ENCODE measurements around the gene ARFGAP2. TPM values are rescaled to one million over a fixed set of nuclear protein-coding genes. Genes with fewer than 3 reads are reported as not detected.
A peak's percentile ranks its signal among the peaks of the same experiment; 100 is the strongest.

ARFGAP2 gene
- total RNA-seq, 1 experiment from 2014 or later, result 78.0 TPM

GRCh38 chr11:47165253-47165840, 11.3 kb downstream of the ARFGAP2 start:
- Mint-ChIP-seq H3K27me3 (ENCODE audit: insufficient read depth, unreplicated experiment) (no peaks in the 10 kb centered on the region), H3K9me3 (ENCODE audit: unreplicated experiment) (no peaks in the 10 kb centered on the region), H3K36me3 (ENCODE audit: insufficient read depth, unreplicated experiment) (peaks cover 61% of the 10 kb centered on the region), H3K27ac (ENCODE audit: low read depth, unreplicated experiment) (no peak overlapping the region), H3K4me1 (ENCODE audit: insufficient read depth, unreplicated experiment) (no peaks in the 10 kb centered on the region), H3K4me3 (ENCODE audit: unreplicated experiment) (no peak overlapping the region)
- no peak for DNase-seq (ENCODE audit: unreplicated experiment)
- intact Hi-C loops (cut with micrococcal nuclease), result no loop called here
- BruUV-seq (replicated peaks), result no TSS peak
- ChIA-PET CTCF (interaction anchor here (0.5 to 5.0 kb wide), 3 partner anchors 12 to 286 kb away, joined by 3 to 38 read pairs (median 3); no protein-coding TSS in a partner anchor), POLR2A (no interaction called here)
- TF ChIP-seq CTCF (IDR thresholded peaks at IDR 0.05; ENCODE audit: unreplicated experiment), result no peak

GRCh38 chr11:47164321-47164720, 12.4 kb downstream of the ARFGAP2 start:
- TSS peak; percentile 12 for BruUV-seq (replicated peaks)
- no peak for TF ChIP-seq CTCF (IDR thresholded peaks at IDR 0.05; ENCODE audit: unreplicated experiment)
- Mint-ChIP-seq H3K9me3 (ENCODE audit: unreplicated experiment) (no peaks in the 10 kb centered on the region), H3K27me3 (ENCODE audit: insufficient read depth, unreplicated experiment) (no peaks in the 10 kb centered on the region), H3K4me1 (ENCODE audit: insufficient read depth, unreplicated experiment) (no peaks in the 10 kb centered on the region), H3K36me3 (ENCODE audit: insufficient read depth, unreplicated experiment) (peaks cover 56% of the 10 kb centered on the region), H3K4me3 (ENCODE audit: unreplicated experiment) (no peak overlapping the region), H3K27ac (ENCODE audit: low read depth, unreplicated experiment) (no peak overlapping the region)
- no peak for DNase-seq (ENCODE audit: unreplicated experiment)
- intact Hi-C loops (cut with micrococcal nuclease), result no loop called here
- ChIA-PET POLR2A (no interaction called here), CTCF (interaction anchor here (2.8 to 5.0 kb wide), 2 partner anchors 11 to 273 kb away, joined by 17 to 38 read pairs; no protein-coding TSS in a partner anchor)

GRCh38 chr11:47163898-47164297, 12.8 kb downstream of the ARFGAP2 start:
- no peak for DNase-seq (ENCODE audit: unreplicated experiment)
- no TSS peak for BruUV-seq (replicated peaks)
- no peaks in the 10 kb centered on the region for H3K4me1 Mint-ChIP-seq (ENCODE audit: insufficient read depth, unreplicated experiment)
- intact Hi-C loops (cut with micrococcal nuclease), result no loop called here
- no peak overlapping the region for H3K27ac Mint-ChIP-seq (ENCODE audit: low read depth, unreplicated experiment)
- no peak overlapping the region for H3K4me3 Mint-ChIP-seq (ENCODE audit: unreplicated experiment)
- H3K36me3 Mint-ChIP-seq (ENCODE audit: insufficient read depth, unreplicated experiment), result peaks cover 55% of the 10 kb centered on the region
- no peak for TF ChIP-seq CTCF (IDR thresholded peaks at IDR 0.05; ENCODE audit: unreplicated experiment)
- ChIA-PET CTCF (interaction anchor here (1.2 to 5.0 kb wide), 4 partner anchors 8 to 276 kb away, joined by 5 to 38 read pairs (median 12); no protein-coding TSS in a partner anchor), POLR2A (interaction anchor here (0.6 to 1.8 kb wide), 3 partner anchors 9 to 98 kb away, joined by 3 to 6 read pairs (median 5); no protein-coding TSS in a partner anchor)
- no peaks in the 10 kb centered on the region for H3K27me3 Mint-ChIP-seq (ENCODE audit: insufficient read depth, unreplicated experiment)
- no peaks in the 10 kb centered on the region for H3K9me3 Mint-ChIP-seq (ENCODE audit: unreplicated experiment)

- TF ChIP-seq CTCF (IDR thresholded peaks at IDR 0.05; ENCODE audit: unreplicated experiment), result no peak
- ChIA-PET POLR2A (interaction anchor here (0.6 to 1.8 kb wide), 8 partner anchors 8 to 246 kb away, joined by 3 to 8 read pairs (median 4); no protein-coding TSS in a partner anchor), CTCF (interaction anchor here (0.5 to 5.0 kb wide), 14 partner anchors 9 to 820 kb away, joined by 3 to 38 read pairs (median 5); no protein-coding TSS in a partner anchor)
- H3K27me3 Mint-ChIP-seq (ENCODE audit: insufficient read depth, unreplicated experiment), result no peaks in the 10 kb centered on the region
- no peaks in the 10 kb centered on the region for H3K9me3 Mint-ChIP-seq (ENCODE audit: unreplicated experiment)
- peaks cover 56% of the 10 kb centered on the region for H3K36me3 Mint-ChIP-seq (ENCODE audit: insufficient read depth, unreplicated experiment)
- intact Hi-C loops (cut with micrococcal nuclease), result no loop called here
- H3K27ac Mint-ChIP-seq (ENCODE audit: low read depth, unreplicated experiment), result no peak overlapping the region
- H3K4me3 Mint-ChIP-seq (ENCODE audit: unreplicated experiment), result no peak overlapping the region
- BruUV-seq (replicated peaks), result no TSS peak
- no peaks in the 10 kb centered on the region for H3K4me1 Mint-ChIP-seq (ENCODE audit: insufficient read depth, unreplicated experiment)
- no peak for DNase-seq (ENCODE audit: unreplicated experiment)
These were observed 13.5 kb downstream of the ARFGAP2 start for GRCh38 chr11:47163193-47163592.

All from MCF 10A (cell line).